DND-41 (cell line): Measurements from ENCODE around the gene FAM219A.

Source experiments
- ATAC-seq: fragments of 200-7000 bp; cut with Tn5 transposase; 3 replicates; pipeline ENCODE4 v1.9.1; 2021; ENCODE audit warnings: low read depth; ENCODE audit not compliant: insufficient read depth
- DNase-seq: peaks from one replicate; pipeline ENCODE4 v3.0.0-alpha.2; 2020
- H2AFZ ChIP-seq: 2 replicates; pipeline ENCODE4 v1.6.0; 2012; ENCODE audit warnings: low read depth, low read length
- H3K27ac ChIP-seq: 2 replicates; pipeline ENCODE4 v1.5.1; 2012; ENCODE audit warnings: low read length, inconsistent platforms
- H3K27me3 ChIP-seq: fragments of 200-600 bp; sonication (generic); 2 replicates; pipeline ENCODE4 v1.6.0; 2012; ENCODE audit warnings: low read length, mild to moderate bottlenecking, inconsistent platforms; ENCODE audit not compliant: insufficient read depth, poor library complexity
- H3K36me3 ChIP-seq: 2 replicates; pipeline ENCODE4 v1.5.1; 2012; ENCODE audit warnings: low read length, inconsistent platforms; ENCODE audit not compliant: insufficient read depth
- H3K4me1 ChIP-seq: 2 replicates; pipeline ENCODE4 v1.5.1; 2012; ENCODE audit warnings: mild to moderate bottlenecking, low read length; ENCODE audit not compliant: insufficient read depth
- H3K4me2 ChIP-seq: 2 replicates; pipeline ENCODE4 v1.6.0; 2012; ENCODE audit warnings: mild to moderate bottlenecking, moderate library complexity, low read length, inconsistent platforms; ENCODE audit not compliant: insufficient read depth
- H3K4me3 ChIP-seq, 2 experiments: fragments of 200-600 bp in 1 of 2; shearing (Covaris generic) in 1 of 2; 2 replicates each; pipeline ENCODE4 v1.5.1; 2012 to 2016; ENCODE audit warnings: inconsistent platforms in 2 of 2, low read length in 2 of 2, mild to moderate bottlenecking in 2 of 2, low read depth in 1 of 2, moderate library complexity in 1 of 2
- H3K79me2 ChIP-seq: 2 replicates; pipeline ENCODE4 v1.6.0; 2012; ENCODE audit warnings: low read length, inconsistent platforms; ENCODE audit not compliant: insufficient read depth
- H3K9ac ChIP-seq: 2 replicates; pipeline ENCODE4 v1.6.0; 2012; ENCODE audit warnings: low read depth, mild to moderate bottlenecking, inconsistent platforms, low read length, moderate library complexity
- H3K9me3 ChIP-seq: 2 replicates; pipeline ENCODE4 v1.5.1; 2012; ENCODE audit warnings: low read length, moderate library complexity, mild to moderate bottlenecking, inconsistent platforms; ENCODE audit not compliant: insufficient read depth, severe bottlenecking
- H4K20me1 ChIP-seq: 2 replicates; pipeline ENCODE4 v1.6.0; 2012; ENCODE audit warnings: low read length; ENCODE audit not compliant: insufficient read depth
- EZH2 ChIP-seq: IDR thresholded peaks from 3 replicates; pipeline ENCODE4 v1.6.1; 2012; ENCODE audit warnings: borderline replicate concordance, low read depth, mild to moderate bottlenecking, moderate library complexity, low read length, inconsistent platforms; ENCODE audit not compliant: severe bottlenecking
- TF ChIP-seq, protein P1 (sequence below): IDR thresholded peaks from 2 replicates; pipeline ENCODE4 v1.5.1; 2012; ENCODE audit warnings: borderline replicate concordance, low read length, moderate library complexity, mild to moderate bottlenecking; ENCODE audit not compliant: poor library complexity, severe bottlenecking; ENCODE audit errors: extremely low read depth

FAM219A gene

DNA sequence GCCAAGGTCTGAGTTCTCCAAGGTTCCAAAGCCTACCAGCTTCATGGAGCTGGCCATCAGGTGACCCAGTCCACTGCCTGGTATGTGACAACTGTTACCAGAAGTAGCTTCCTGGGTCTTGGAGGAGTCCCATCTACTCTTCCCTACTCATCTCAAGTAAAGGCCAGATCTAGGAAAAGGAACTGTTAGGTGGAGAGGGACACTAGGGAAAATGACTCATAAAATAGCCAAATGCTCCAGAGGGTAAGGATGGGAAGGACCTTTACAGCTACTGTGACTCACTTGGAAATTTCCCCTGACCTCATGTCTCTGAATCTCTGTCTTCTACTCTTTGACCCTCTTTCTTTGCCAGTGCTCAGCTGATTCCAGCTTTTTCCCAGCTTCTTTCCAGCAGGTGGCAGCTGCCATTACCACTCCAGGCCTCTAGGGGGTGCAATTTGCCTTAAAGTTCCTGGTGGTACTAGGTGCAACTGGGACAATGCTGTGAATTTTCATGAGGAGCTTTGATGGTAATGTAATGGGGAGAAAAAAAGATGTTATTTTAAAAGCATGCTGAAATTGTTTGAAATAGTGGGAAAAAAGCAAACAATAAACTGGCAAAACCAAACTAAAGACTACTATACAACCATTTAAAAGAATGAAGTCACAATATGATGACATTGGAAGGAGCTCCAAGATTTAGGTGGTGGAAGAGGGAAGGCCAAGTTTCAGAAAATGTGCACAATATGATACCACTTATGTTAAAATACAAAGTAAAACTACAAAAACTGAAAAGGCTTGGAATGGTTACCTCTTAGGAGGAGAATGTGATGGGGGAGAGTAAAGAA is 54.6 kb downstream of the FAM219A start:
- ATAC-seq (peak; percentile 52; the same call in 1 of the 3 replicates), DNase-seq (peak; percentile 60)
- Histone ChIP-seq H3K9me3 (no peaks in the 10 kb centered on the region), H3K36me3 (peaks cover 30% of the 10 kb centered on the region), H3K4me2 (no peak overlapping the region), H3K4me3 (no peak overlapping the region), H3K27me3 (no peaks in the 10 kb centered on the region), H3K4me1 (no peaks in the 10 kb centered on the region), H3K9ac (no peak overlapping the region), H3K79me2 (no peaks in the 10 kb centered on the region), H4K20me1 (peaks cover 19% of the 10 kb centered on the region), H2AFZ (no peak overlapping the region), H3K27ac (no peak overlapping the region)
- no peak for TF ChIP-seq EZH2
- TF ChIP-seq, protein P1, sequence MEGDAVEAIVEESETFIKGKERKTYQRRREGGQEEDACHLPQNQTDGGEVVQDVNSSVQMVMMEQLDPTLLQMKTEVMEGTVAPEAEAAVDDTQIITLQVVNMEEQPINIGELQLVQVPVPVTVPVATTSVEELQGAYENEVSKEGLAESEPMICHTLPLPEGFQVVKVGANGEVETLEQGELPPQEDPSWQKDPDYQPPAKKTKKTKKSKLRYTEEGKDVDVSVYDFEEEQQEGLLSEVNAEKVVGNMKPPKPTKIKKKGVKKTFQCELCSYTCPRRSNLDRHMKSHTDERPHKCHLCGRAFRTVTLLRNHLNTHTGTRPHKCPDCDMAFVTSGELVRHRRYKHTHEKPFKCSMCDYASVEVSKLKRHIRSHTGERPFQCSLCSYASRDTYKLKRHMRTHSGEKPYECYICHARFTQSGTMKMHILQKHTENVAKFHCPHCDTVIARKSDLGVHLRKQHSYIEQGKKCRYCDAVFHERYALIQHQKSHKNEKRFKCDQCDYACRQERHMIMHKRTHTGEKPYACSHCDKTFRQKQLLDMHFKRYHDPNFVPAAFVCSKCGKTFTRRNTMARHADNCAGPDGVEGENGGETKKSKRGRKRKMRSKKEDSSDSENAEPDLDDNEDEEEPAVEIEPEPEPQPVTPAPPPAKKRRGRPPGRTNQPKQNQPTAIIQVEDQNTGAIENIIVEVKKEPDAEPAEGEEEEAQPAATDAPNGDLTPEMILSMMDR: peak; percentile 97

DNA sequence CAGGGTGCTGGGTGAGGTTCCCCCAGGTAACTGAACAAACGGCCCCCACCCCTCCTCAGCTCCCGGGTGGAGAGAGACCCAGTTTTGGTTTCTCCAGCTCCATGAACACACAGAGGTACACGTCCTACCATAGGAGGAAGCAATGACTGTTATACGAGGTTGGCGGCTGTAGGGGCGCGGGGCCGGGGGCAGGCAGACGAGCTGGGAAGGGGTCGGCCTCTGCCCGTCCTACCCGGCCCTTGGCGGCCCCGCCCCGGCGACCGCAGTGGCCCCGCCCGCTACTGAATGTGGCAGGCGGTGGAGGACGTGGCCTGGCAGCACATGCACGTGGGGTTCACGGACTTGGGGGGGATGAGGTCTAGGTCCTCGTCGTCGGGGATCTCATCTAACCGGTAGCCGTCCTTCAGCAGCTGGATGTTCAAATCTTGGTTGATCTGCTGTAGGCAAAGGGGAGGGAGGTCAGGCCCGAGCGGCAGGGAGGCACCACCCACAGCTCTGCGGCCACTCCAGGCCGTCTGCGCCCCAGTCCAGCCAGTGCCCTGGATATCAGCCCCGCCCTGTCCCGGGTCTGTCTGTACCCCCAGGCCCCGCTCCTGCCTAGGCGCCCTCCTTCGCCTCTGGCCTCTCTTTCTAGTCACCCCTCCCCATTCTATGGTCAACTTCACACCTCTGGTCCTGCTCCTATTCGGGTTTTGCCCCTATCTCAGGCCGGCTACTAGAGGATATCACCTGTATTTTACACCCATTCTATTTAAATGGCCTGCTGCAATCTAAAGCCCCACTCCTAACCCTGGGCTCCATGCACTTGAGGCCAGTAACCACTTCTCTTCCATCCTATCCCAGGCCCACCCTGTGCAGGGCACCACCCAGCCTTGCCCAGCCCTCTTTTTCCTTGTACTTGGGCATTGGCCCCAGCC is 57.4 kb downstream of the FAM219A start:
- no peaks in the 10 kb centered on the region for H3K79me2 ChIP-seq
- H3K4me1 ChIP-seq: no peaks in the 10 kb centered on the region
- H3K4me3 ChIP-seq: no peak overlapping the region
- TF ChIP-seq, protein P1: no peak
- no peak for TF ChIP-seq EZH2
- peaks cover 30% of the 10 kb centered on the region for H3K36me3 ChIP-seq
- no peaks in the 10 kb centered on the region for H3K9me3 ChIP-seq
- H3K9ac ChIP-seq: no peak overlapping the region
- H3K27me3 ChIP-seq: no peaks in the 10 kb centered on the region
- peaks cover 6% of the 10 kb centered on the region; the same call in 1 of the 2 replicates for H4K20me1 ChIP-seq
- no peak overlapping the region for H3K4me2 ChIP-seq
- no peak for DNase-seq
- H2AFZ ChIP-seq: no peak overlapping the region
- no peak overlapping the region for H3K27ac ChIP-seq
- ATAC-seq: no peak

DNA sequence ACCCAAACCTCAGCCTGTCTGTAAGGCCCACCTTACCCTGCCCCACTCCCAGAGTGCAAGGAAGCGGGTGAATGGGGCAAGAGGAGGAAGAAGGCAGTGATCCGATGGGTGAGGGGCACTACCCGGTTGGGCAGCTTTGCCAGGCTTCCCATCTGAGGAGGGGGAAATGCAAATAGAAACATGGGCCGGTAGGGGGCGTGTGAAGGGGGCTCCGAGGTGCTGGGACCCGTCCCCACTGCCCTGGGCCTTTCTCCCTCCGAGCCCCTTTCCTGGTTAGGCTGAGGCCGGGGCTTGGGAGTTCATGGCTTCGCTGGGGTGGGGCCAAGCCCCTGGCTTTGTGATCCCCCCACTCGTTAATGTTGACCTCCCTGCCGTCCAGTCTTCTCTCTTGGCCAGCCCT is 58.1 kb downstream of the FAM219A start:
- Histone ChIP-seq H4K20me1 (peaks cover 6% of the 10 kb centered on the region; the same call in 1 of the 2 replicates), H3K27me3 (no peaks in the 10 kb centered on the region), H3K79me2 (no peaks in the 10 kb centered on the region), H3K4me1 (no peaks in the 10 kb centered on the region), H3K36me3 (peaks cover 30% of the 10 kb centered on the region), H3K27ac (no peak overlapping the region), H2AFZ (no peak overlapping the region), H3K9me3 (no peaks in the 10 kb centered on the region), H3K4me2 (no peak overlapping the region), H3K9ac (no peak overlapping the region), H3K4me3 (no peak overlapping the region)
- no peak for TF ChIP-seq EZH2
- TF ChIP-seq, protein P1: no peak
- ATAC-seq: no peak
- DNase-seq: no peak
